ENCODE results near the gene SLC7A5. TPM values are rescaled to one million over a fixed set of nuclear protein-coding genes. Genes with fewer than 3 reads are reported as not detected.

The SLC7A5 gene
- total RNA-seq, 2 experiments from 2014 or later, result 140 to 283 TPM

DNA sequence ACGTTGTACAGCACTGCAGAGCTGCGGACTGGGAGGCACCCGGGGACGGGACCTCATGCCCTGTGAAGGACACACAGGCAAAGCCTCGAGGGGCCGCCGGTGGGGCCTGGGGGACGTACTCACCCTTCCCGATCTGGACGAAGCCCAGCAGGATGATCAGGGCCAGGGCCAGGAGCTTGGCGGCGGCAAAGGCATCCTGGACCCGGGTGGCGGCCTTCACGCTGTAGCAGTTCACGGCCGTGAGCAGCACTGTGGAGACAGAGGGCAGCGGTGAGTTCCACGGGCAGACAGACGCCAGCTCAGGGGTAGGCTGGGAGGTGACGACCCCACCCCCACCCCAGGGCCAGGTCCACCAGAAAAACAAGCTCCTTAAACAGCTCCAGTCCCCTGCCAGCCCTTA is 17.7 kb downstream of the SLC7A5 start:
- no TSS peak for BruUV-seq (replicated peaks)
- Histone ChIP-seq H3K4me3 (ENCODE audit: low read depth, low read length, poor library complexity, severe bottlenecking) (no peak overlapping the region), H3K27ac (ENCODE audit: low read depth, low read length, poor library complexity, severe bottlenecking) (peak overlapping the region; percentile 85), H3K4me1 (ENCODE audit: insufficient read depth, low read length, poor library complexity, severe bottlenecking) (peaks cover 72% of the 10 kb centered on the region), H3K4me2 (ENCODE audit: low read length) (peak overlapping the region; percentile 72), H3K36me3 (ENCODE audit: insufficient read depth, low read length) (peaks cover 93% of the 10 kb centered on the region), H3K9me3 (ENCODE audit: low read length) (no peaks in the 10 kb centered on the region), H3K79me2 (ENCODE audit: insufficient read depth, low read depth, low read length) (peaks cover 92% of the 10 kb centered on the region), H4K20me1 (ENCODE audit: insufficient read depth, low read length) (peaks cover 35% of the 10 kb centered on the region; the same call in 1 of the 2 replicates), H2AFZ (ENCODE audit: low read length) (no peak overlapping the region), H3K9me2 (ENCODE audit: insufficient read depth, low read length) (no peaks in the 10 kb centered on the region)
- intact Hi-C loops (cut with micrococcal nuclease; ENCODE audit: unreplicated experiment), result loop anchor here (2.0 kb wide), 1 partner anchor 45 kb away; no protein-coding TSS in a partner anchor
- CTCF ChIA-PET (ENCODE audit: unreplicated experiment), result interaction anchor here (0.6 kb wide), 1 partner anchor 20 kb away, joined by 5 read pairs; no protein-coding TSS in a partner anchor
- POLR2A ChIA-PET, result interaction anchor here (1.0 to 4.0 kb wide), 3 partner anchors 41 to 71 kb away, joined by 6 to 34 read pairs (median 12); no protein-coding TSS in a partner anchor
- DNase-seq (ENCODE audit: low spot score), result no peak
- TF ChIP-seq, protein P1, sequence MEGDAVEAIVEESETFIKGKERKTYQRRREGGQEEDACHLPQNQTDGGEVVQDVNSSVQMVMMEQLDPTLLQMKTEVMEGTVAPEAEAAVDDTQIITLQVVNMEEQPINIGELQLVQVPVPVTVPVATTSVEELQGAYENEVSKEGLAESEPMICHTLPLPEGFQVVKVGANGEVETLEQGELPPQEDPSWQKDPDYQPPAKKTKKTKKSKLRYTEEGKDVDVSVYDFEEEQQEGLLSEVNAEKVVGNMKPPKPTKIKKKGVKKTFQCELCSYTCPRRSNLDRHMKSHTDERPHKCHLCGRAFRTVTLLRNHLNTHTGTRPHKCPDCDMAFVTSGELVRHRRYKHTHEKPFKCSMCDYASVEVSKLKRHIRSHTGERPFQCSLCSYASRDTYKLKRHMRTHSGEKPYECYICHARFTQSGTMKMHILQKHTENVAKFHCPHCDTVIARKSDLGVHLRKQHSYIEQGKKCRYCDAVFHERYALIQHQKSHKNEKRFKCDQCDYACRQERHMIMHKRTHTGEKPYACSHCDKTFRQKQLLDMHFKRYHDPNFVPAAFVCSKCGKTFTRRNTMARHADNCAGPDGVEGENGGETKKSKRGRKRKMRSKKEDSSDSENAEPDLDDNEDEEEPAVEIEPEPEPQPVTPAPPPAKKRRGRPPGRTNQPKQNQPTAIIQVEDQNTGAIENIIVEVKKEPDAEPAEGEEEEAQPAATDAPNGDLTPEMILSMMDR (conservative IDR thresholded peaks at IDR 0.05; ENCODE audit: low read length), result peak; percentile 44
- TF ChIP-seq EZH2phosphoT487 (IDR thresholded peaks at IDR 0.05; ENCODE audit: borderline replicate concordance, low read depth, low read length), result no peak

DNA sequence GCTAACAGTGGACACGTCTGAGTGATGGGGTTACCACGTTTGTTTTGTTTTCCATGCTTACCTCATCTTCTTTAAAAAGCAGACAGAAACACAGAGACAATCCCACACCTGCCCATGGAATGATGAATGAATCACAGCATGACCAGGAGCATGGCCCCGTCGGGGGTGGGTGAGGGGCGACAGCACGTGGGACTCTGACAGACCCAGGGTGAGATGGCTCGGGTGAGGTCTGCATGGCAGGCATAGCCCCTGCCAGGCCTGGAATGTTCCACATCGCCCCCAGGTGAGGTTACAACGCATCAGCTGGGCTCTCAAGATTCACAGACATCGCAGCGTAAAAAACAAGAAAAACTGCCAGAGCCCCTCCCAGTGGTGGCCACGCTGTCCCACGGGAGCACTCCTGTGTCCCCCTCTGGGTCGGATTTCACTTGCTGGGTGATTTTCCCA is 18.1 kb downstream of the SLC7A5 start:
- Histone ChIP-seq H3K36me3 (ENCODE audit: insufficient read depth, low read length) (peaks cover 95% of the 10 kb centered on the region), H3K9me3 (ENCODE audit: low read length) (no peaks in the 10 kb centered on the region), H3K4me3 (ENCODE audit: low read depth, low read length, poor library complexity, severe bottlenecking) (peak overlapping the region; percentile 36), H3K9me2 (ENCODE audit: insufficient read depth, low read length) (no peaks in the 10 kb centered on the region), H3K27ac (ENCODE audit: low read depth, low read length, poor library complexity, severe bottlenecking) (peak overlapping the region; percentile 85), H3K4me2 (ENCODE audit: low read length) (peak overlapping the region; percentile 72), H2AFZ (ENCODE audit: low read length) (no peak overlapping the region), H4K20me1 (ENCODE audit: insufficient read depth, low read length) (peaks cover 35% of the 10 kb centered on the region; the same call in 1 of the 2 replicates), H3K4me1 (ENCODE audit: insufficient read depth, low read length, poor library complexity, severe bottlenecking) (peaks cover 68% of the 10 kb centered on the region), H3K79me2 (ENCODE audit: insufficient read depth, low read depth, low read length) (peaks cover 92% of the 10 kb centered on the region)
- intact Hi-C loops (cut with micrococcal nuclease; ENCODE audit: unreplicated experiment), result loop anchor here (2.0 kb wide), 1 partner anchor 44 kb away; no protein-coding TSS in a partner anchor
- no peak for TF ChIP-seq EZH2phosphoT487 (IDR thresholded peaks at IDR 0.05; ENCODE audit: borderline replicate concordance, low read depth, low read length)
- TF ChIP-seq, protein P1 (conservative IDR thresholded peaks at IDR 0.05; ENCODE audit: low read length), result no peak
- DNase-seq (ENCODE audit: low spot score), result no peak
- no TSS peak for BruUV-seq (replicated peaks)
- CTCF ChIA-PET (ENCODE audit: unreplicated experiment), result no interaction called here
- POLR2A ChIA-PET, result interaction anchor here (1.0 to 4.0 kb wide), 4 partner anchors 20 to 71 kb away, joined by 3 to 34 read pairs (median 9); no protein-coding TSS in a partner anchor
